ENCODE measurements around the gene CTBP1.

Gene CTBP1

DNA sequence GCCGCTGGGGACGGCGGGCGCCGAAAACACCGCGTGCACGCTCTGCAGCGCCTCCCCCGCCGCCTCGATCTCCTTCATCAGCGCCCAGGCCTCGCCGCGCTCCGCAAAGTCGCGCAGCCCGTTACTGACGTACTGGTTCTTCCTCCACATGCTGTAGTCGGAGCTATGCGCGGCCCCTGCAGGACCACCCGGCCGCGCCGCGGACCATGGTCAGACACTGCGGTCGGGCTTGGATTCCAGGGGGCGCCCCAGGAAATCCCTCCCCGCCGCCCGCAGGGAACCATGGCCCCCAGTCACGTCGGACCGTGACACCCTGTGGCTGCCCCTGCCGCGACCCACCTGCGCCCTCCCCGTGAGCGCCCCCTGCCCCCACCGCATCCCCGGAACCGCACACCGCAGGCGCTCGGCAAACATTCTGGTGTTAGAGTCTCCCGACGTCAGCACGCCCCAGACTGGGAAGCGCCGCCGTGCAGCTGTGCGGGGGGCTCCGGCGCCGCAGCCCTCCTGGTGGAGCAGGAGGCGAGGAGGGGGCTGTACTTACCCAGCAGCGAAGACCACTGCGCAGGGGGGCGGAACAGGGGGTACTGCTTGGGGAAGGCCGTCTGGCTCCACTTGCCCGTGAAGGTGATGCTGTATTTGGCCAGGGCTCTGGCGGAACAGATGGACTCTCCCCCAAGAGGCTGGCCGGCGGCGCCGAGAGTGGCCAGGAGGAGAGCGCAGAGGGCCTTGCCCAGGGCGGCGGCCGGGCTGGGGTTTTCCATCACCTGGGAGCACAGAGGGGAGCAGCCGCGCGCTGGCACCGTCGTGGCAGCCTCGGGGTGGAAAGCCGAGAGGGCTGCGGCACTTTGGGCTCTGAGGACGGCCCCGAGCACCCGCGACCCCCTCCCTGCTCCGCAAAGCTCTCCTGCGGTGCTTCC lies 77.4 kb downstream of the CTBP1 start:
- peak; percentile 10 for DNase-seq

DNA sequence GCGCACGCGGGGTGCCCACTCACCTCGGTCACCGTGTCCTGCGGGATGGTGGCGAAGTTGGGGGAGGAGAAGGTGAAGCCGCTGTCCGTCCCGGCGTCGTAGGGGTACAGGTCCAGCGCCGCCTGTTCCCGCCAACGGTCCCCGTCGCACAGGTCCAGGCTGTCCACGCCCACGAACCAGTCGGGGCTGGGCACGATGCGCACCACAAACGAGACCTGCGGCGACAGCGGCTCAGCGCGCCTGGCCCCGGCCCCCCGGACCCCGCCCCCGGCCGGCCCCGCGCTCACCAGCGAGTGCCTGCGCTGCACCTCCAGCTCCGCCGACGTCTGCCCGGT lies 78.0 kb downstream of the CTBP1 start:
- no peak for DNase-seq

- DNase-seq, result no peak
These were observed 78.6 kb downstream of the CTBP1 start for GRCh38 chr4:1170156-1170975.

DNA sequence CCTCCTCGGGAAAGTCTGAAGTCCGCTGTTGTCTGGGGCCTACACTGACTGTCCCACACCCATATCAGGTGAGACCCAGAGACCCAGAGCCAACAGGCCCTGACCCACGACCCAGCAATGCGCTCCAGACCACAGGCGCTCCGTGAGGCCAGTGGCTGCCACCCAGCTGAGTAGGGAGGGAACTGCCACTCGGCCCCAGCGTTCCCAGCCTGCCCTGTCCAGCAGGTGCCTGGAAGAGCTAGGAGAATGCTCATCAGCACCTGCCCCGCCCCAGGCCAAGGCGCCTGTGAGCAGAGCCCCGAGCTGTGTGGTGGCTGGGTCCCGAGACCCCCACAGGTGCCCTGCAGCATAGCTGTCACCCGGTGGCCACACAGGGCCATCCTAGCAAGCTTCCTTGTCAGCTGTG lies 79.2 kb downstream of the CTBP1 start:
- no peak for DNase-seq

GRCh38 chr4:1169171-1169671 lies 79.7 kb downstream of the CTBP1 start:
- DNase-seq, result no peak

GRCh38 chr4:1168191-1169101 lies 80.5 kb downstream of the CTBP1 start:
- no peak for DNase-seq

DNA sequence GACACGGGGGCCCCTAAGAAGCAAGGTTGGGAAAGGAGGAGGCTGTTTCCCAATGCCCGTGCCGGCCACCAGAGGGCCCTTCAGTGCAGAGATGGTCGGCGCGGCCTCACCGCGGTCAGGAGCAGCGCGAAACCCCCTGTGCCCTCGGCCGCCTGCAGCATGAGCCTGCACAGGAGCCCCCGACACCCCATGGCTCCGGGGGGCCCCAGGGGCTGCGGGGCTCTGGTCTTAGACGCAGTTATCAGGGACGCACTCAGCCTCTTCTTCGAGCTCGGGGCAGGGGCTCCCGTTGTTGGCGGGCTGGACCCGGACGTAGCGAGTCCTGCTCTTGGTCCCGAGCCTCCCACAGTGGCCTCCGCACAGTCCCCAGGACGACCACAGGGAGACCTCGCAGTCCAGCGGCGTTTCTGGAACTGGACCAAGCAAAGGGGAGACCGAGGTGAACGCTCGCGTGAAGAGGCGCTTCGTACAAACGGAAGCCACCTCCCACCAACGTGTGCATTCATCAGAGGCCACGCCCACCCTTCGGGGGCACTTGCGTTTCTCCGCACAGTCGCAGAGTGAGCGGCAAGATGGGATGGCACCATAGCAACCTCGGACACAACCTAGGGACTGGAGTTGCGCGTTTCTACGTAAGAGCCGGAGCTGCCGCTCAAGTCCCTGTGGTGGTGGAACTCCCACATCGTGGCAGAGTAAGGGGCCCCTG lies 81.5 kb downstream of the CTBP1 start:
- DNase-seq, result peak; percentile 56

GRCh38 chr4:1166509-1167243 lies 82.3 kb downstream of the CTBP1 start:
- DNase-seq, result no peak

GRCh38 chr4:1164956-1165545 lies 83.9 kb downstream of the CTBP1 start:
- DNase-seq, result no peak

DNA sequence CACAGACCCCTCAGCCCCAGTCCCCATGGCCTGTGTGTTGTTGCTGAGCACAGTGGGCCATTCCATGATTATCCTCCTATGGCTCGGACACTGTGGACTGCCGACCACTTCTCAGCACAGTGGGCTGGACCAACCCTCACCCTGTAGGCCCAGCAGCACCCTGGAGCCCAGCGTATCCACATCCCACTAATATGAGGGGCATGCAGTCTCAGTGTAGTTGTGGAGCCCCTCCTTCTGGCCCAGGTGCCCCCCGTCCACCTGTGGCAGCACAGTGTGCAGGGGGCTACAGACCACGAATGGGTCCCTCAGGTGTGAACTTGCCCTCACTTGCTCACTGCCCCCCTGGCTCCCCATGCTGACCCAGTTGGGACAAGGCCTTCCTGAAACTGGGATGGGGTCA lies 84.5 kb downstream of the CTBP1 start:
- DNase-seq, result no peak

DNA sequence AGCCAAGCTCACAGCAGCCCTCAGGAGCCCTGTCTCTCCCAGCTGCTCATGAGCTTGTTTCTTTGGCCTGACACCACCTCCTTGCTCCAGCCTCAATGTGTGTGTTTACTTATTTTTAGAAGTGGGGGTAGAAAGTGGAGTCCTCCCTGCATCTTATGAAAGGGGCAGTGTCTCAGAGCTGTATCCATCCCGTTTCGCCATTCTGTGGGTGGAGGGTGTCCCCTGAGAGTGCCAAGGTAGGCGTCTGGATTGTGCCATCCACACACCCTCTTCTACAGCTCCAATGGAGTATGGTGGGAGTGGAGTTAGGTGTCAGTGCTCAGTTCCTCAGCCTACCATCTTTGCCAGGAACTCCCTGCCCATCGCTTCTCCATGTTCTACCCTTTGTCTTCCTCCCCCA lies 84.9 kb downstream of the CTBP1 start:
- no peak for DNase-seq
